IPS DF 6.9 (cell line): ENCODE results near the gene CPA3.

ENCODE experiments used
- DNase-seq: peaks from one replicate; pipeline ENCODE4 v3.0.0-alpha.2; 2013; ENCODE audit warnings: low read depth, low spot score
- H3K27ac ChIP-seq: one replicate; pipeline ENCODE4 v1.5.1; 2013; ENCODE audit warnings: low read length, control low read depth
- H3K27me3 ChIP-seq: 2 replicates; pipeline ENCODE4 v1.6.1; 2013; ENCODE audit warnings: mild to moderate bottlenecking, low read length; ENCODE audit not compliant: control insufficient read depth, insufficient read depth
- H3K36me3 ChIP-seq: 2 replicates; pipeline ENCODE4 v1.6.1; 2013; ENCODE audit warnings: low read length; ENCODE audit not compliant: control insufficient read depth, insufficient read depth
- H3K4me1 ChIP-seq: 2 replicates; pipeline ENCODE4 v1.6.1; 2013; ENCODE audit warnings: low read length; ENCODE audit not compliant: control insufficient read depth, insufficient read depth
- H3K4me3 ChIP-seq: 2 replicates; pipeline ENCODE4 v1.5.1; 2013; ENCODE audit warnings: mild to moderate bottlenecking, low read length
- H3K9me3 ChIP-seq: 2 replicates; pipeline ENCODE4 v1.6.1; 2013; ENCODE audit warnings: low read length, inconsistent platforms; ENCODE audit not compliant: control insufficient read depth, insufficient read depth
- WGBS: extraction: QIAGEN DNeasy Blood & Tissue Kit; methylation state at CpG from one replicate; pipeline ENCODE4 v1.1.7; 2013; ENCODE audit warnings: mixed read lengths, missing lambda C conversion rate; ENCODE audit not compliant: insufficient read length, insufficient coverage; 5-methylcytosine and 5-hydroxymethylcytosine counted together

Gene CPA3

GRCh38 chr3:148861277-148861869 lies 3.7 kb upstream of the CPA3 start:
- peak; percentile 33 for DNase-seq
- no peaks in the 10 kb centered on the region for H3K9me3 ChIP-seq
- no peak overlapping the region for H3K4me3 ChIP-seq
- H3K4me1 ChIP-seq: no peaks in the 10 kb centered on the region
- no peaks in the 10 kb centered on the region for H3K27me3 ChIP-seq
- WGBS: no CpG with 5 or more reads among the region's 1 CpG
- no peak overlapping the region for H3K27ac ChIP-seq
- no peaks in the 10 kb centered on the region for H3K36me3 ChIP-seq

- no peaks in the 10 kb centered on the region for H3K27me3 ChIP-seq
Observed at GRCh38 chr3:148863297-148863696, 1.8 kb upstream of the CPA3 start.

DNA sequence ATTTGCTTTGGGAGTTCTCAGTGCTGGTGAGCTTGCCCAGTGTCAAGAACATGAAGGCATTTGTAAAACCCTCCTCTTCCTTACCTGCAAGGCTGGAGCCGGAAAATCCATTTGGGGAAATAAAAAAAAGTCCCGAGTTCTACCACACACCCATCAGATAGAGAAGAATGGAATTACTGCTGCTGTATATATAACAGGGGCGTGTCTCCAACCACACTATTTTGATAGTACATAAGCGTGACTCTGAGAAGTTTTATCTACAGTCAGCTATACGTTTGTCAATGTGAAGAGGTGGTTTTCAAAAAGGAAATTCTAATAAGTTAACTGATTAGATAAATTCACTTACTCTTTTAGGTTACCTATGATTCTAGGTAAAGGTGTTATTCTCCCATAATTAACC lies 1.3 kb upstream of the CPA3 start:
- WGBS: no CpG with 5 or more reads among the region's 5 CpGs
- Histone ChIP-seq H3K4me3 (no peak overlapping the region), H3K27me3 (no peaks in the 10 kb centered on the region), H3K9me3 (no peaks in the 10 kb centered on the region), H3K27ac (no peak overlapping the region), H3K4me1 (no peaks in the 10 kb centered on the region), H3K36me3 (no peaks in the 10 kb centered on the region)
- DNase-seq: no peak

More at GRCh38 chr3:148863297-148863696, 1.8 kb upstream of the CPA3 start:
- DNase-seq: no peak
- H3K9me3 ChIP-seq: no peaks in the 10 kb centered on the region
- no peak overlapping the region for H3K4me3 ChIP-seq
- WGBS: no CpG with 5 or more reads among the region's 4 CpGs
- H3K27ac ChIP-seq: no peak overlapping the region
- H3K4me1 ChIP-seq: no peaks in the 10 kb centered on the region
- no peaks in the 10 kb centered on the region for H3K36me3 ChIP-seq

- H3K4me3 ChIP-seq: no peak overlapping the region
- no peak overlapping the region for H3K27ac ChIP-seq
- no peak for DNase-seq
- no peaks in the 10 kb centered on the region for H3K36me3 ChIP-seq
- WGBS: no CpG with 5 or more reads among the region's 4 CpGs
- no peaks in the 10 kb centered on the region for H3K27me3 ChIP-seq
- H3K4me1 ChIP-seq: no peaks in the 10 kb centered on the region
- H3K9me3 ChIP-seq: no peaks in the 10 kb centered on the region
Observed at GRCh38 chr3:148866261-148866660, 1.2 kb downstream of the CPA3 start.

GRCh38 chr3:148873270-148873927 lies 8.3 kb downstream of the CPA3 start:
- no peak for DNase-seq
- no CpG with 5 or more reads among the region's 9 CpGs for WGBS
- Histone ChIP-seq H3K27ac (no peak overlapping the region), H3K36me3 (no peaks in the 10 kb centered on the region), H3K4me1 (no peaks in the 10 kb centered on the region), H3K4me3 (no peak overlapping the region), H3K9me3 (no peaks in the 10 kb centered on the region), H3K27me3 (no peaks in the 10 kb centered on the region)

DNA sequence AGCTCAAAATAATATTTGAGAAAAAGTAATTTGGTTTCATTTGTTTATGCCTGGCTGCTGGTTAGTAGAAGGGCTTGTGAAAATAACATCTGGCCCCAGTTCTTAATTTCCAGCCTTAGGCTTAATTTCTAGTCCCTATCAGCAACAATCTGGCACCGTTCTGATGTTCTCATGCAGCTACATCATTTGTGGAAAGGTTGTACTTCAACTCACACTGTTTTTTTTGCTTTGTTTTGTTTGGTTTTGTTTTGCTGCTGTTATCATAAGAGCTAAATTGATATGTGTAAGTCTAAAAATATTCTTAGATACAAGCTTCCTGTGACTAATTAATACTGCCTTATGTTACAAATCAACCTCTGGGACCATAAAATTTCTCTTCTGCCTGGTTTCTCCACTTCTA lies 8.9 kb downstream of the CPA3 start:
- WGBS: no CpG with 5 or more reads among the region's 1 CpG
- H3K4me1 ChIP-seq: no peaks in the 10 kb centered on the region
- H3K36me3 ChIP-seq: no peaks in the 10 kb centered on the region
- H3K27me3 ChIP-seq: no peaks in the 10 kb centered on the region
- H3K9me3 ChIP-seq: no peaks in the 10 kb centered on the region
- no peak overlapping the region for H3K4me3 ChIP-seq
- H3K27ac ChIP-seq: no peak overlapping the region
- no peak for DNase-seq

DNA sequence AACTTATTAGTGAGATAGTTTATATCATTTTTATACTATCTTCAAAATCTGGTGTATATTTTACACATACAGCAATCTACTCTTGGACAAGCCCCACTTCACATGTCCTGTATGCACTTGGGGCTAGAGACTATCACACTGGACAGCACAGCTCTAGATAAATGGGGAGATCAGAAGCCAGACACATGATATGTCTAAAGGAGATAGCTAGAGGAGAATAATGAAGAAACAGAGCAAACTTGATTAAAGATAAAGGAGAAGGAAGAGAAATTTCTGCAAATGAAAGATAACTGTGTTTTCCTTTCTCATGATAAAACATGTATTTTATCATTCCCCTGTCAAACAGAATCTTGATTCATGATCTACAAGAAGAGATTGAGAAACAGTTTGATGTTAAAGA lies 13.0 kb downstream of the CPA3 start:
- no peak for DNase-seq
- no peak overlapping the region for H3K4me3 ChIP-seq

GRCh38 chr3:148879256-148879655 lies 14.2 kb downstream of the CPA3 start:
- Histone ChIP-seq H3K36me3 (no peaks in the 10 kb centered on the region), H3K27ac (no peak overlapping the region), H3K27me3 (no peaks in the 10 kb centered on the region), H3K9me3 (no peaks in the 10 kb centered on the region), H3K4me3 (no peak overlapping the region), H3K4me1 (no peaks in the 10 kb centered on the region)
- no peak for DNase-seq

More for the DNA sequence above, 13.0 kb downstream of the CPA3 start:
- no peaks in the 10 kb centered on the region for H3K4me1 ChIP-seq
- no peak overlapping the region for H3K27ac ChIP-seq
- no peaks in the 10 kb centered on the region for H3K27me3 ChIP-seq
- no peaks in the 10 kb centered on the region for H3K9me3 ChIP-seq
- no peaks in the 10 kb centered on the region for H3K36me3 ChIP-seq

GRCh38 chr3:148880681-148881080 lies 15.6 kb downstream of the CPA3 start:
- DNase-seq: peak; percentile 20
- Histone ChIP-seq H3K36me3 (no peaks in the 10 kb centered on the region), H3K27me3 (no peaks in the 10 kb centered on the region), H3K27ac (no peak overlapping the region), H3K4me1 (no peaks in the 10 kb centered on the region), H3K9me3 (no peaks in the 10 kb centered on the region), H3K4me3 (no peak overlapping the region)

DNA sequence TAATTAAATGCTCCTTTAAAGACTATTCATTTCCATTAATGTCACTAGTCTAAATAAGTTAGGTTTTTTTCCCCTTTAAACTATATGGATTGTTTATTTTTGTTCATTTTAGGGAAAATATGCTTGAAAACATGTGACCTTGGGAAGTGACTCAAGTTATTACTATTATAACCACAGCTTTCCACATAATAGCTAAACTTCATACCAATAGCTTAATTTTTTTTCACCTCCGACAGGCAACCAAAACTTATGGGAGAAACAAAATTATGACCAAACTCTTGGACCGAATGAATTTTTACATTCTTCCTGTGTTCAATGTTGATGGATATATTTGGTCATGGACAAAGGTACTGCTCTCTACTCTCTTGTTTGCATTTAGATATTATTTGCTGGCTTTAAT lies 16.2 kb downstream of the CPA3 start:
- H3K36me3 ChIP-seq: no peaks in the 10 kb centered on the region
- no peak overlapping the region for H3K27ac ChIP-seq
- H3K27me3 ChIP-seq: no peaks in the 10 kb centered on the region
- no peak for DNase-seq
- WGBS: no CpG with 5 or more reads among the region's 2 CpGs
- no peaks in the 10 kb centered on the region for H3K9me3 ChIP-seq
- no peaks in the 10 kb centered on the region for H3K4me1 ChIP-seq
- no peak overlapping the region for H3K4me3 ChIP-seq

- DNase-seq: no peak
Observed at GRCh38 chr3:148882288-148882687, 17.2 kb downstream of the CPA3 start.

More at GRCh38 chr3:148882288-148882687, 17.2 kb downstream of the CPA3 start:
- no peaks in the 10 kb centered on the region for H3K9me3 ChIP-seq
- no peaks in the 10 kb centered on the region for H3K4me1 ChIP-seq
- H3K27me3 ChIP-seq: no peaks in the 10 kb centered on the region
- no CpG with 5 or more reads among the region's 4 CpGs for WGBS
- no peak overlapping the region for H3K4me3 ChIP-seq
- H3K27ac ChIP-seq: no peak overlapping the region
- H3K36me3 ChIP-seq: no peaks in the 10 kb centered on the region
